SK-N-SH treated with all-trans-retinoic acid at 6 μM for 48 hours (cell line): Measurements from ENCODE around the gene LPGAT1.

Source experiments
- ATAC-seq: fragments of 200-7000 bp; cut with Tn5 transposase; 3 replicates; pipeline ENCODE4 v1.9.1; 2020; ENCODE audit warnings: mild to moderate bottlenecking, moderate library complexity
- ARNTL ChIP-seq: fragments of 450-650 bp; formaldehyde crosslinking; IDR thresholded peaks from 2 replicates; pipeline ENCODE4 v1.5.0; 2020; ENCODE audit warnings: low read depth, mild to moderate bottlenecking, moderate library complexity, borderline replicate concordance
- BACH2 ChIP-seq: fragments of 250-450 bp; sonication (Bioruptor Pico); IDR thresholded peaks from 2 replicates; pipeline ENCODE4 v1.9.0; 2021; ENCODE audit warnings: mild to moderate bottlenecking, borderline replicate concordance
- CREB5 ChIP-seq: fragments of 250-450 bp; sonication (Bioruptor Pico); IDR thresholded peaks from 2 replicates; pipeline ENCODE4 v1.5.1; 2020; ENCODE audit warnings: low read depth, mild to moderate bottlenecking, moderate library complexity
- CSDC2 ChIP-seq: fragments of 250-450 bp; sonication (Bioruptor Pico); IDR thresholded peaks from 2 replicates; pipeline ENCODE4 v1.5.0; 2020; ENCODE audit warnings: mild to moderate bottlenecking, moderate library complexity
- CSRNP3 ChIP-seq: fragments of 250-450 bp; sonication (Bioruptor Pico); IDR thresholded peaks from 2 replicates; pipeline ENCODE4 v1.5.1; 2021; ENCODE audit warnings: mild to moderate bottlenecking, moderate library complexity
- ESRRG ChIP-seq: fragments of 250-450 bp; sonication (Bioruptor Pico); IDR thresholded peaks from 2 replicates; pipeline ENCODE4 v1.6.1; 2021; ENCODE audit warnings: mild to moderate bottlenecking
- GLIS3 ChIP-seq: fragments of 250-450 bp; sonication (Bioruptor Pico); IDR thresholded peaks from 2 replicates; pipeline ENCODE4 v1.5.0; 2020; ENCODE audit warnings: mild to moderate bottlenecking, moderate library complexity
- ISL1 ChIP-seq: fragments of 250-450 bp; sonication (Bioruptor Pico); IDR thresholded peaks from 2 replicates; pipeline ENCODE4 v2.1.2; 2022; ENCODE audit warnings: mild to moderate bottlenecking, moderate library complexity
- OSR1 ChIP-seq: fragments of 250-450 bp; sonication (Bioruptor Pico); IDR thresholded peaks from 2 replicates; pipeline ENCODE4 v1.8.0; 2022; ENCODE audit warnings: moderate library complexity, mild to moderate bottlenecking, inconsistent platforms
- PATZ1 ChIP-seq: fragments of 250-450 bp; sonication (Bioruptor Pico); IDR thresholded peaks from 2 replicates; pipeline ENCODE4 v1.8.0; 2020; ENCODE audit warnings: mild to moderate bottlenecking, moderate library complexity, borderline replicate concordance
- POU6F1 ChIP-seq: fragments of 250-450 bp; sonication (Bioruptor Pico); IDR thresholded peaks from 2 replicates; pipeline ENCODE4 v1.8.0; 2021; ENCODE audit warnings: low read depth, mild to moderate bottlenecking, moderate library complexity, borderline replicate concordance
- PPARA ChIP-seq: fragments of 250-450 bp; sonication (Bioruptor Pico); IDR thresholded peaks from 2 replicates; pipeline ENCODE4 v1.5.0; 2020; ENCODE audit warnings: mild to moderate bottlenecking, borderline replicate concordance
- RARB ChIP-seq: fragments of 250-450 bp; sonication (Bioruptor Pico); IDR thresholded peaks from 2 replicates; pipeline ENCODE4 v1.8.0; 2021; ENCODE audit warnings: mild to moderate bottlenecking, moderate library complexity
- SNAI2 ChIP-seq: fragments of 250-450 bp; sonication (Bioruptor Pico); IDR thresholded peaks from 2 replicates; pipeline ENCODE4 v1.5.0; 2020; ENCODE audit warnings: mild to moderate bottlenecking, moderate library complexity
- TCF4 ChIP-seq: fragments of 250-450 bp; sonication (Bioruptor Pico); IDR thresholded peaks from 2 replicates; pipeline ENCODE4 v1.8.0; 2021; ENCODE audit warnings: mild to moderate bottlenecking, moderate library complexity, borderline replicate concordance
- TOX ChIP-seq: fragments of 250-450 bp; sonication (Bioruptor Pico); IDR thresholded peaks from 2 replicates; pipeline ENCODE4 v1.8.0; 2021; ENCODE audit warnings: mild to moderate bottlenecking, moderate library complexity, borderline replicate concordance
- TSHZ2 ChIP-seq: fragments of 250-450 bp; sonication (Bioruptor Pico); IDR thresholded peaks from 2 replicates; pipeline ENCODE4 v1.5.0; 2020; ENCODE audit warnings: mild to moderate bottlenecking, moderate library complexity
- ZC3H10 ChIP-seq: fragments of 250-450 bp; sonication (Bioruptor Pico); IDR thresholded peaks from 2 replicates; pipeline ENCODE4 v1.5.1; 2021; ENCODE audit warnings: mild to moderate bottlenecking, moderate library complexity
- ZFP3 ChIP-seq: fragments of 250-450 bp; sonication (Bioruptor Pico); IDR thresholded peaks from 2 replicates; pipeline ENCODE4 v1.5.0; 2020; ENCODE audit warnings: mild to moderate bottlenecking, moderate library complexity
- ZFP30 ChIP-seq: fragments of 450-650 bp; formaldehyde crosslinking; IDR thresholded peaks from 2 replicates; pipeline ENCODE4 v1.5.0; 2022; ENCODE audit warnings: mild to moderate bottlenecking, moderate library complexity
- ZNF565 ChIP-seq: fragments of 450-650 bp; formaldehyde crosslinking; conservative IDR thresholded peaks from 2 replicates; pipeline ENCODE4 v1.5.0; 2020; ENCODE audit warnings: low read depth, mild to moderate bottlenecking, moderate library complexity
- ZNF70 ChIP-seq: fragments of 450-650 bp; formaldehyde crosslinking; IDR thresholded peaks from 2 replicates; pipeline ENCODE4 v1.5.0; 2020; ENCODE audit warnings: mild to moderate bottlenecking, moderate library complexity
- ZNF8 ChIP-seq: fragments of 450-650 bp; formaldehyde crosslinking; IDR thresholded peaks from 2 replicates; pipeline ENCODE4 v1.5.0; 2020; ENCODE audit warnings: mild to moderate bottlenecking, moderate library complexity

Gene LPGAT1

GRCh38 chr1:211748810-211749209 is 81.8 kb downstream of the LPGAT1 start:
- ATAC-seq = no peak
- TF ChIP-seq OSR1 = no peak
- no peak for TF ChIP-seq SNAI2
- TF ChIP-seq BACH2 (CRISPR knock-in tag) = no peak
- TF ChIP-seq ZFP30 (CRISPR knock-in tag) = no peak
- no peak for TF ChIP-seq ZNF70 (CRISPR knock-in tag)
- no peak for TF ChIP-seq CREB5 (CRISPR knock-in tag)
- TF ChIP-seq PATZ1 = no peak
- no peak for TF ChIP-seq POU6F1 (CRISPR knock-in tag)
- TF ChIP-seq ARNTL (CRISPR knock-in tag) = no peak
- no peak for TF ChIP-seq ESRRG (CRISPR knock-in tag)
- TF ChIP-seq CSRNP3 = no peak
- TF ChIP-seq ZNF565 (CRISPR knock-in tag) = no peak
- no peak for TF ChIP-seq GLIS3
- TF ChIP-seq TOX = no peak
- no peak for TF ChIP-seq ZFP3
- TF ChIP-seq TSHZ2 (CRISPR knock-in tag) = no peak
- no peak for TF ChIP-seq PPARA (CRISPR knock-in tag)
- no peak for TF ChIP-seq RARB (CRISPR knock-in tag)
- no peak for TF ChIP-seq ZC3H10 (CRISPR knock-in tag)

- ATAC-seq = no peak
- no peak for TF ChIP-seq CSRNP3
- TF ChIP-seq ZFP30 (CRISPR knock-in tag) = no peak
- TF ChIP-seq GLIS3 = no peak
- TF ChIP-seq BACH2 (CRISPR knock-in tag) = no peak
- TF ChIP-seq CSDC2 (CRISPR knock-in tag) = no peak
- TF ChIP-seq TOX = no peak
- TF ChIP-seq ESRRG (CRISPR knock-in tag) = no peak
- no peak for TF ChIP-seq ISL1 (CRISPR knock-in tag)
- no peak for TF ChIP-seq RARB (CRISPR knock-in tag)
- TF ChIP-seq ZNF8 = no peak
- TF ChIP-seq PATZ1 = no peak
- no peak for TF ChIP-seq ZC3H10 (CRISPR knock-in tag)
- TF ChIP-seq POU6F1 (CRISPR knock-in tag) = no peak
- no peak for TF ChIP-seq OSR1
- no peak for TF ChIP-seq TCF4 (CRISPR knock-in tag)
- no peak for TF ChIP-seq PPARA (CRISPR knock-in tag)
Observed at GRCh38 chr1:211742889-211743529, 87.6 kb downstream of the LPGAT1 start.
